Thyroid gland (tissue), 4 donors: ENCODE measurements around the gene DKC1. TPM values are rescaled to one million over a fixed set of nuclear protein-coding genes. Genes with fewer than 3 reads are reported as not detected.

ENCODE experiments used
- DNase-seq, 2 donors: peaks; one replicate each; pipeline ENCODE4 v3.0.0-alpha.2; 2019
- H3K27ac ChIP-seq, 3 donors: fragments of 200-600 bp; sonication (generic); 1 replicate in 2 of 3; 2 replicates in 1 of 3; pipeline ENCODE4 v1.5.1; 2016 to 2019; ENCODE audit warnings: mild to moderate bottlenecking in 1 of 3, moderate library complexity in 1 of 3
- H3K27me3 ChIP-seq: fragments of 200-600 bp; sonication (generic); one replicate; pipeline ENCODE4 v1.5.1; 2019
- H3K36me3 ChIP-seq, 2 donors: fragments of 200-600 bp; sonication (generic); one replicate each; pipeline ENCODE4 v1.5.1; 2016 to 2019
- H3K4me1 ChIP-seq, 2 donors: fragments of 200-600 bp; sonication (generic); one replicate each; pipeline ENCODE4 v1.5.1; 2017 to 2019
- H3K4me3 ChIP-seq, 3 donors: fragments of 200-600 bp; sonication (generic); replicated peaks in 1 of 3; 1 replicate in 2 of 3; 2 replicates in 1 of 3; pipeline ENCODE4 v1.5.1; 2016; ENCODE audit warnings: mild to moderate bottlenecking in 1 of 3
- H3K9me3 ChIP-seq: fragments of 200-600 bp; sonication (generic); one replicate; pipeline ENCODE4 v1.5.1; 2017
- CTCF ChIP-seq, 6 experiments: fragments of 200-600 bp in 3 of 6; fragments of 450-650 bp in 3 of 6; sonication (generic) in 3 of 6; IDR thresholded peaks; one replicate each; pipeline ENCODE4 v1.5.1; 2016 to 2019; ENCODE audit warnings: antibody characterized with exemption in 6 of 6, mild to moderate bottlenecking in 2 of 6, inconsistent platforms in 1 of 6, moderate library complexity in 1 of 6
- POLR2A ChIP-seq, 2 donors: fragments of 450-650 bp; IDR thresholded peaks; one replicate each; pipeline ENCODE4 v1.6.1; 2017; ENCODE audit warnings: antibody characterized with exemption in 2 of 2, mild to moderate bottlenecking in 2 of 2, moderate library complexity in 1 of 2
- WGBS, 2 donors: methylation state at CpG; one replicate each; pipeline ENCODE4 v1.1.5; 2017; 5-methylcytosine and 5-hydroxymethylcytosine counted together
- intact Hi-C: fragments of 100-400 bp; cut with DNase I; formaldehyde crosslinking; loops from one replicate; pipeline ENCODE4 v1.15.1; 2023
- total RNA-seq, 4 donors: library from RNA; depleted of rRNA; stranded (reverse); fragments of >200 nt; gene quantifications; one replicate each; pipeline ENCODE4 v1.2.3, GENCODE V29; 2016

DKC1 gene
- total RNA-seq, 4 donors from 2014 or later, result 33.8 to 41.5 (median 35.2) TPM

GRCh38 chrX:154731881-154732280 lies 30.8 kb upstream of the DKC1 start:
- Histone ChIP-seq H3K4me3 (no peak overlapping the region), H3K27me3 (no peaks in the 10 kb centered on the region), H3K4me1 (peaks cover 50 to 77% of the 10 kb centered on the region in 2 donors), H3K9me3 (no peaks in the 10 kb centered on the region), H3K36me3 (no peaks in the 10 kb centered on the region), H3K27ac (peak overlapping the region in 2 of 3 donors; percentile 79 to 83)
- intact Hi-C loops, result no loop called here
- TF ChIP-seq CTCF (IDR thresholded peaks at IDR 0.05), result no peak
- no peak for TF ChIP-seq POLR2A (IDR thresholded peaks at IDR 0.05)
- 89 to 94% methylated on average over 7 of the region's 7 CpGs for WGBS, 2 donors
- DNase-seq, result no peak

- peaks cover 46 to 70% of the 10 kb centered on the region in 2 donors for H3K4me1 ChIP-seq
These were observed 30.1 kb upstream of the DKC1 start for GRCh38 chrX:154732421-154733065.

DNA sequence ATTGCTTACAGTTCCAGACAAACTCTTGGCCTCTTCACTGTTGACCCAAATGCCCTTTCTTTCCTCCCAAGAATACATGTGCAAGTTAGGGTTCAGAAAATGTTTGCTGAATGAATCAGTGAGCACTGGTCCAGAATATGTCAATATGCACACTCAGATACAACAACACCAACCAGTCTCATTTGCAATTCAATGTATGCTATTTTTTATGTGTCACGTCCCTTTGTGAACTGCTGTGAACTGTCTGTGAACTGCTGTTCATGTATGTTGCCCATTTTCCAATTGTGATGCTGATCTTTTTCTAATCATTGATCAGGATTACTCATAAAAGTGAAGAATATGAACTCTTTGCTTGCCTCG lies 29.6 kb upstream of the DKC1 start:
- peaks cover 46 to 65% of the 10 kb centered on the region in 2 donors for H3K4me1 ChIP-seq
- H3K36me3 ChIP-seq, result no peaks in the 10 kb centered on the region
- H3K27me3 ChIP-seq, result no peaks in the 10 kb centered on the region

More at GRCh38 chrX:154732421-154733065, 30.1 kb upstream of the DKC1 start:
- 45 to 65% methylated on average over 2 to 5 of the region's 5 CpGs for WGBS, 2 donors
- Histone ChIP-seq H3K27ac (peak overlapping the region in 2 of 3 donors; percentile 13 to 83), H3K27me3 (no peaks in the 10 kb centered on the region), H3K36me3 (no peaks in the 10 kb centered on the region), H3K4me3 (no peak overlapping the region), H3K9me3 (no peaks in the 10 kb centered on the region)
- intact Hi-C loops, result no loop called here
- TF ChIP-seq CTCF (IDR thresholded peaks at IDR 0.05) (no peak), POLR2A (IDR thresholded peaks at IDR 0.05) (no peak)
- DNase-seq, result no peak

DNA sequence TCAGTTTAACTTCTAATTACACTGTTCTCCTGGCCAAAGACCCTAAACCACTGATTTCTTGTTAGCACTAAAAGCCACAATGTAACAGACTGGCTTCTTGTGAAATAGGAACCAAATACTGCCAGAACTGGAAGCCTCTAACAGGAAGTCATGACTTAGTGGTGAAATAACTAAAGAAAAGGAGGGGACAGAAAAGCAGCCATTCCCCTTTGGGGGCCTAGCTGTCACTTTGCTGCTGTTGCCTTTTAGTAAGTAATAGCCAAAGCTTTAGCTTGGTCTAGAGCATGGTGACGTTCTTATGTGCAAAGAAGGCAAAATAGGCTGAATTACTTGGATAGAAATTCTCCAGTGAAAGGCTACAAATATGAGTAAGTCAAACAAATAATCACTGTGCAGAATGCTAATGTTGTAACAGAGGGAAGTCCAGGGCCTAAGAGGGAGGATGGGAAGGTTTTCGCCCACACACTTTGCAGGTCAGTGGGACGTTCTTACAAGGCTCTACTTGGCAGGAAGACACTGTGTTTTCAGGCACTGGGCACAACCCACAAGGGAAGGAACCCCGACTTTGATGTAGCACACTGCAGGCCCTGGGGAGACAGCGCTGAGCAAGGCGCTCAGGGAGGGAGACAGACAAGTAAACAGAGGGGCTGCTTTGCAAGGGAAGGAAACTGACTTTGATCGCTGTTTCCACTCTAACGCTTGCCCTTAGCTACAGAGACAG lies 28.4 kb upstream of the DKC1 start:
- Histone ChIP-seq H3K4me1 (peaks cover 43 to 53% of the 10 kb centered on the region in 2 donors), H3K27me3 (no peaks in the 10 kb centered on the region), H3K36me3 (no peaks in the 10 kb centered on the region), H3K4me3 (no peak overlapping the region), H3K9me3 (no peaks in the 10 kb centered on the region), H3K27ac (peak overlapping the region; percentile 79 to 83 (median 79))
- 10 to 19% methylated on average over 5 to 8 of the region's 8 CpGs for WGBS, 2 donors
- intact Hi-C loops, result no loop called here
- DNase-seq, result peak; percentile 60 to 65
- TF ChIP-seq CTCF (IDR thresholded peaks at IDR 0.05), result no peak
- TF ChIP-seq POLR2A (IDR thresholded peaks at IDR 0.05), result no peak

More for the DNA sequence above, 29.6 kb upstream of the DKC1 start:
- Histone ChIP-seq H3K9me3 (no peaks in the 10 kb centered on the region), H3K27ac (peak overlapping the region in 1 of 3 donors; percentile 83), H3K4me3 (no peak overlapping the region)
- WGBS, 2 donors, result 91 to 93% methylated on average over 2 of the region's 2 CpGs
- TF ChIP-seq CTCF (IDR thresholded peaks at IDR 0.05), result no peak
- no peak for DNase-seq
- intact Hi-C loops, result no loop called here
